IPS-NIHi7 (cell line): ENCODE measurements around the gene GSN.

Experiments
- DNase-seq: peaks from one replicate; pipeline ENCODE4 v3.0.0; 2012; ENCODE audit warnings: mixed read lengths; ENCODE audit errors: extremely low spot score

GSN gene

GRCh38 chr9:121267689-121268597 is at the start of gene GSN:
TSS of gene GSN (plus strand) at chr9:121268162. CDS start at chr9:121301972, 33,810 bp downstream.
- DNase-seq: peak; percentile 90

- no peak for DNase-seq
Observed at GRCh38 chr9:121218357-121219027, 49.5 kb upstream of the GSN start.

GRCh38 chr9:121219530-121219929 is 48.4 kb upstream of the GSN start:
- no peak for DNase-seq

- DNase-seq: peak; percentile 62
Observed at GRCh38 chr9:121220996-121221663, 46.8 kb upstream of the GSN start.

GRCh38 chr9:121221664-121222055 is 46.3 kb upstream of the GSN start:
- DNase-seq: no peak

- no peak for DNase-seq
Observed at GRCh38 chr9:121222524-121223171, 45.3 kb upstream of the GSN start.

- no peak for DNase-seq
Observed at GRCh38 chr9:121225240-121225639, 42.7 kb upstream of the GSN start.

GRCh38 chr9:121226175-121226574 is 41.8 kb upstream of the GSN start:
- no peak for DNase-seq

- DNase-seq: no peak
Observed at GRCh38 chr9:121227862-121228261, 40.1 kb upstream of the GSN start.

- no peak for DNase-seq
Observed at GRCh38 chr9:121230256-121230655, 37.7 kb upstream of the GSN start.

- no peak for DNase-seq
Observed at GRCh38 chr9:121232251-121232650, 35.7 kb upstream of the GSN start.

- DNase-seq: no peak
Observed at GRCh38 chr9:121233906-121234831, 33.8 kb upstream of the GSN start.

GRCh38 chr9:121234832-121235161 is 33.2 kb upstream of the GSN start:
- DNase-seq: no peak

- no peak for DNase-seq
Observed at GRCh38 chr9:121235512-121235911, 32.5 kb upstream of the GSN start.

- DNase-seq: no peak
Observed at GRCh38 chr9:121237916-121238315, 30.0 kb upstream of the GSN start.

GRCh38 chr9:121239071-121239470 is 28.9 kb upstream of the GSN start:
- no peak for DNase-seq

- DNase-seq: no peak
Observed at GRCh38 chr9:121239851-121240250, 28.1 kb upstream of the GSN start.

- DNase-seq: no peak
Observed at GRCh38 chr9:121240472-121241135, 27.4 kb upstream of the GSN start.

GRCh38 chr9:121242219-121242958 is 25.6 kb upstream of the GSN start:
- no peak for DNase-seq

GRCh38 chr9:121242959-121243346 is 25.0 kb upstream of the GSN start:
- DNase-seq: no peak
